Activated CD8-positive, alpha-beta memory T cell treated with anti-CD3 and anti-CD28 coated beads, Interleukin-2, amount 50 U/mL, for 4 hours (primary cell): ENCODE measurements around the gene TVP23A.
"Not testable (repeated sequence)": the region's sequence is repeated elsewhere in the genome, so short reads cannot be mapped to it uniquely, and the experiment has no call there.

Experiments
- DNase-seq: peaks from one replicate; pipeline ENCODE4 v3.0.0-alpha.2; 2020

Gene TVP23A

DNA sequence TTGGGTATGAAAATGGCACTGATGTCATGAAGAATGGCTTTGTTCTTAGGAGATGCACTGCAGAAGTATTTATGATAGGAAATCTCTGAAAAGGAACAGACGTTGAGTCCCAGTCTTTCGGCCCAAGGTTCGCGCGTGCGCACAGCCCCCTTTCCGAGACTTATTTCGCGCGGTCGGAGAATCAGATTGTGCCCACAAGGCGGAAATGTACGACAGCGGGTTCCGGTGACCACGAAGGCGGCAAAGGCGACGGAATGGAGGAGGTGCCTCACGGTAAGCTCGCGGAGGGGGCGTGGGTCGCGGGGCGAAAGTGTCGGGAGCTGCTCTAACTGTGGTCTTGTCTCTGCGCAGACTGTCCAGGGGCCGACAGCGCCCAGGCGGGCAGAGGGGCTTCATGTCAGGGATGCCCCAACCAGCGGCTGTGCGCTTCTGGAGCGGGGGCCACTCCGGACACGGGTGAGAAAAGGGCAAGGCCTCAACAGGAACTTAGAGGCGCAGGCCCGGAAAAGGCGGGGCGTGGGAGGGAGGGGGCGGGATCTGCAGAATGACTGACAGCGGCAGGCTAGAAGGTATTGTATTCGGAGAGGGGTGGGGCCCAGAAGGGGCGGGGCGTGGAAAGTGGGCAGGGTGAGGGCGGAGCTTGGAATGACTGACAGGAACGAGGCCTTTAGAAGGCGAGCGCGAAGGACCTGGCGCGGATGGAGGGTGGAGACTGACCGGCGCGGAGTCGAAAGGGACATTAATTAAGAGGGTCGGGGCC is 74.8 kb downstream of the TVP23A start, which contains the start of gene NUBP1:
NUBP1 (plus strand) TSS at position 233 of the 760 bp plus-strand sequence; CDS start at position 255, 22 bp downstream.
- peak; percentile 100 for DNase-seq

DNA sequence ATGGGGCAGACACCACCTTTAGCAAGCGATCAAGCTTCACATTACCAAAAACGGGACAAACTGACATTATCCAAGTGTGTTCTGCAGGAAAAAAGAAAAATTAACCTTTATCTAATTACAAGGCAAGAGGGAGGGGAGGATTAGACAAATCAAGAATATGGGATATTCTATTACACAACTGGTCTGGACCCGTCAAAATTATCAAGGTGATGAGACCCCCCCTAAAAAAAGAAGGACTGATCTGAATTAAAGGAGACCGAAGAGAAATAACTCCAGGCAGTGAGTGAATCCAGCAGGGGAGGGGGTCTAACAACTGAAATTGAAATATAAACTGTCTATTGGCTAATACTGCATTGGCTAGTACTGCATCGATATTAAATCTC is 75.4 kb downstream of the TVP23A start:
- DNase-seq: no peak

DNA sequence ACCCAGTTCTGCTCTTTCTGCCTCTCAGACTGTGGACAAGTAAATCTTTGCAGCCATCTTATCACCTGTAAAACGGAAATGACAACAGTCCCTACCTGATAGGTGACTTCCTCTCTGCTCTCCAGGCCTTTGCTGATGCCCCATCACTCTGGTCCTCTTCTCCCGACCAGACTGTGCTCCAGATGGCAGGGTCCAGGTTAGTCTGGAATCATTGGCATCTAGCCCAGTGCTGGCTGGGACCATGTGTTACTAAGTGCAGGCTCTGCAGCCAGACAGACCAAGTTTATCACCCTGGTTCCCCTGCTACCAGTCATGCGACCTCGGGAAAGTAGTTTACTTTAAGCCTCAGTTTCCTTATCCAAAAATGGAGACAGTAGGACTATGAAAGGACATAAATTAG is 76.8 kb downstream of the TVP23A start:
- DNase-seq: no peak

DNA sequence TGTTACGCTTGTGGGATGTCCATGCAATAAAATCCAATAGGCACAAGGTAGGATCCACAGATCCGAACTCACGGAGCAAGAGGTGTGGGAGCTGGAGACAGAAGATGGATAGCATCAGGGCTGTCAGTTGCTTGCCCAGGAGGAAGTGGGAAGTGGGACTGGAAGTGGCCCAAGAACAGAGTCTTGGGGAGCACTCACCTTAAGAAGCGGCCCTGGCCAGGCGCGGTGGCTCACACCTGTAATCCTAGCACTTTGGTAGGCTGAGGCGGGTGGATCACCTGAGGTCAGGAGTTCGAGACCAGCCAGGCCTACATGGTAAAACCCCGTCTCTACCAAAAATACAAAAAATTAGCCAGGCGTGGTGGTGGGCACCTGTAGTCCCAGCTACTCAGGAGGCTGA is 77.3 kb downstream of the TVP23A start:
- DNase-seq: not testable (repeated sequence)

DNA sequence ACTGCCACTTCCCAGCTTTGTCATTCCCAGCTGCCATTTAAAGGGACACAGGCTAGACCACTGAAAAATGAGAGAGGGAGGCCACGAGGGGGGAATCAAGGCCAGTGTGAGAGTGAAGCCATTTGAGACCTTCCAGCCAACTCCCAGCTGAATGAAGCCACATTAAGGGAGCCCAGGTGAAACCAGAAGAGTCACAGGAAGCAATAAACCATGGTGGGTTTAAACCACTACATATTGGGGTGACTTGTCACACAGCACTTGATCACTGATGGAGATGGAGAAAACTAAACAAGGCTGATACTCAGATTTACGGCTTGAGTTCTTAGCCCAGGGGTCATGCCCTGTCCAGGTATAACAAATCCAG is 77.8 kb downstream of the TVP23A start:
- no peak for DNase-seq

DNA sequence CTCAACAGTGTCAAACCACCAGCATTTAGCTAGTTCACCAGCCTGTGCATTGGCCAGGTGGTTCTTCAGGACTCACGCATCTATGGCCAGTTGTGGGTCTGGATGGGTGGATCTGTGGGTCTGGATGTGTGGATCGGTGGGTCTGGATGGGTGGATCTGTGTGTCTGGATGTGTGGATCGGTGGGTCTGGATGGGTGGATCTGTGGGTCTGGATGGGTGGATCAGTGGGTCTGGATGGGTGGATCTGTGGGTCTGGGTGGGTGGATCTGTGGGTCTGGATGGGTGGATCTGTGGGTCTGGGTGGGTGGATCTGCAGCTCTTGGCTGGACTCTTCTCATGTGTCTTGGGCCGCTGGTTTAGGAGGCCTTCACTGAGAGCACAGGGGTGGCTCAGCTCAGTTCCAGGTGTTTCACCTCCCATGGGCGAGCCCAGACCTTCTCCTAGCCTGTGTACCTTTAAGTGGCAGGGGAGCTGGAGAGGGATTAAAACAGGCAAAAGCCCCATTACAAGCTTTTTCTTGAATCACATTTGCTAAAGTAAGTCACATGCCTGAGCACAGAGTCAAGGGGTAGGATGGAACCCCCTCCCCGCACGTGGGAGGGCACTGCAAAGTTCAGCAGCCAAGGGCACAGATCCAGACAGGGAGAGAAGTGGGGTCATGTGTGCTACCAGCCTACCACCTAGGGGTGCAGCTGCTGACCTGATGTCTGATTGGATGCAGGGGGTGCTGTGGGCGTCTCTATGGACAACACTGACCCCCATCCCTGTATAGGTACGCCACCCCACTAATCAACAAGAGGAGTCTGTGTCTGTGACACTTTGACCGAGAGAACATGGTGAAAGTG is 78.4 kb downstream of the TVP23A start:
- no peak for DNase-seq

DNA sequence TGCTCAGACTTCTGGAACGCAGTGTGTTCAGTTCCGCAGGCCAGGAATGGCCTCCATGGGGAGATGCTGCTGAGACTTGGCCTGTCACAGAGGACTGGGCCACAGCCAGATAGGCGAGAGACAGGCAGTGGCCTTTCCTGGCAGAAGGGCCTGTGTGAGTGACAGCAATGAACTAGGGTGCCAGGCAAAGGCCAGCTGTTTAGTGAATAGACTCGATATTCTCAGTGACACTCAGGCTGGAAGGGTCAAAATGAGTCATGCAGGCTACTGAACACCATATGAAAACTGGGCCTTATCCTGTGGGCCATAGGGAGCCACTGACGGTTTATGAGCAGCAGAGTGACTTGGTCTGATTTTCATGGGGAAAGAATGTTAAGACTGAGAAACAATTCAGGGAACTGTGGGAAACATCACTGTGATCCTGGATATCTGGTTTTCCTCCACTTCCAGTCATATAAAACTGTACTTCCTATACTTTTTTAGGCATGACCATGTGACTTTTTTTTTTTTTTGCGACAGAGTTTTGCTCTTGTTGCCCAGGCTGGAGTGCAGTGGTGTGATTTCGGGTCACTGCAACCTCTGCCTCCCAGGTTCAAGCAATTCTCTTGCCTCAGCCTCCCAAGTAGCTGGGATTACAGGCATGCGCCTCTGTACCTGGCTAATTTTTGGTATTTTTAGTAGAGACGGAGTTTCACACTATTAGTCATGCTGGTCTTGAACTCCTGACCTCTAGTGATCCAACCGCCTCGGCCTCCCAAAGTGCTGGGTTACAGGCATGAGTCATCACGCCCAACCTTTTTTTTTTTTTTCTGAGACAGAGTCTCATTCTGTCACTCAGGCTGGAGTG is 80.1 kb downstream of the TVP23A start:
- no peak for DNase-seq

DNA sequence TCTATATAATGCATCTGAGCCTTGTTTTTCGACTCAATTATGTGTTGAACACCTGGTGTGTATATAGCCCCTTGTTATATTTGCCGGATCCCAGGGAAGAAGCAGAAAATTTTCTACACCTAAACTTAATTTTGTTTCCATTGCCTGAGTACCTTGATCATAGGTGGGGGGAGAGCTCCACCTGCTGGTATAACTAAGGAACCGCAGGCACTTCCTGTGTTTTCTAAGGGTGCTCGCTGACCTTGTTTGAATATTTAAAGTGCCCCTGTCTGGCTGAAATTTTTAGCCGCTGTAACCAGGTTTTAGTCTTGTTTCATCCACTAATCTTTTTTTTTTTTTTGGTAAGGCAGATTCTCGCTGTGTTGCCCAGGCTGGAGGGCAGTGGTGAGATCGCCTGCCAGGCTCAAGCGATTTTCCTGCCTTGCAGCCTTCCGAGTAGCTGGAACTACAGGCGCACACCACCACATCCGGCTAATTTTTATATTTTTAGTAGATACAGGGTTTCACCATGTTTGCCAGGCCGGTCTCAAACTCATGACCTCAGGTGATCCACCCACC is 81.4 kb downstream of the TVP23A start:
- peak; percentile 64 for DNase-seq

DNA sequence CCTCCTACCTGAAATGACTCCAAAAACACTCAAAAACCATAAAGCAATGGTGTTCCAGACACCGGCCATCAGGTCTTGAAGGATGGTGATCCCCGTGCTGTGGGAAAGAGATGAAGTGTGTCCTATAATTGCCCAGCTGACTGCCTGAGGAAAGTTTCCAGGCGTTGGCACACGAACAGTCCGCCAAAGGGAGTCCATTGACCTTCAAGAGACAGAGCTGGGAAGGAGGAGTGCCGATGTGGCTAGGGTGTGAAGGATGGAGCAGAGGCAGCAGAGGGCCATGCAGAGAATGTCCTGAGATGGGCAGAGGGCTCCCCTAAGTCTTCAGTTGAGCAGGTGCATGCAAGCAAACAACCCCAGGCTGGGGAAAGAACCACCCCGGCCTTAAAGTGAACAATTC is 86.8 kb downstream of the TVP23A start:
- DNase-seq: no peak

DNA sequence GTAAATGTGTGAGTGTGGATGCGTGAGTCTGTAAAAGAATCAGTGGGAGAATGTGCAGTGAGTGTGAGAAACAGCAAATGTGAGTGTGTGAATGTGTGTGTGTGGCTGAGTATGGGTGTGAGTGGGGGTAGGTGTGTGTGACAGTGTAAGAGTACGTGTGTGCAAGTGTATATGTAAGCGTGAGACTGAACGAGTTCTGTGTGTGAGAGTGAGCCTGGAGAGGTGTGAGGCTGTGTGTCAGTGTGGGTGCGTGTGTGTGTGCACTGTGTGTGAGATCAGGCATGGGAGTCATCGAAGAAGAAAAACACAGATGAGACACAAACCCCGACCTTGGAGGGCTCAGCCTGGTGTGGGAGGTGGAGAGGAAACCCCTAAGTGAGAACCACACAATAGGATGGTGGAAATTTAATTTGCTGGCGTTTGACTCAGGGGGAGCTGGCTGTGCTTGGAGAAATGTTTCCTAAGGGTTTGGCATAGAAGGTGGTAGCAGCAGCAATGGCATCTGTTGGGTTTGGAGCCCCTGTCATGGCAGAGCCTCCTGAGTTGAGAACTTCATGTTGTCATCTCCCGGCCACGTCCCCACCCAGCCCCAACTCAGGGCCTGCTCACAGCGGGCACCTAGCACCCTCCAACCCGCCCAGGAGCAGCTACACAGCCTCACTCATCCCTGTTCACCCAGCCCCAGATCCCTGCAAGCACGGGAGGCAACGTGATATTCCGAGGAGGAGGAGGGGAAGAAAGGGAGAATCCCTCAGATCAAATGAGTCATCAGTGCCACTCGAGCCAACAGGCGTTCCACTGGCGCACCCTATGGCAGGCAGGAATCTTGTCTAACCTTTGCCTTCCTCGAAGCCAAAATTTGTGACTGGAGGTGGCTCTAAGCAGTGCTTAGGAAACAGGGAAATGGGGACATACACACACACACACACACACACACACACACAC is 89.2 kb downstream of the TVP23A start:
- no peak for DNase-seq

DNA sequence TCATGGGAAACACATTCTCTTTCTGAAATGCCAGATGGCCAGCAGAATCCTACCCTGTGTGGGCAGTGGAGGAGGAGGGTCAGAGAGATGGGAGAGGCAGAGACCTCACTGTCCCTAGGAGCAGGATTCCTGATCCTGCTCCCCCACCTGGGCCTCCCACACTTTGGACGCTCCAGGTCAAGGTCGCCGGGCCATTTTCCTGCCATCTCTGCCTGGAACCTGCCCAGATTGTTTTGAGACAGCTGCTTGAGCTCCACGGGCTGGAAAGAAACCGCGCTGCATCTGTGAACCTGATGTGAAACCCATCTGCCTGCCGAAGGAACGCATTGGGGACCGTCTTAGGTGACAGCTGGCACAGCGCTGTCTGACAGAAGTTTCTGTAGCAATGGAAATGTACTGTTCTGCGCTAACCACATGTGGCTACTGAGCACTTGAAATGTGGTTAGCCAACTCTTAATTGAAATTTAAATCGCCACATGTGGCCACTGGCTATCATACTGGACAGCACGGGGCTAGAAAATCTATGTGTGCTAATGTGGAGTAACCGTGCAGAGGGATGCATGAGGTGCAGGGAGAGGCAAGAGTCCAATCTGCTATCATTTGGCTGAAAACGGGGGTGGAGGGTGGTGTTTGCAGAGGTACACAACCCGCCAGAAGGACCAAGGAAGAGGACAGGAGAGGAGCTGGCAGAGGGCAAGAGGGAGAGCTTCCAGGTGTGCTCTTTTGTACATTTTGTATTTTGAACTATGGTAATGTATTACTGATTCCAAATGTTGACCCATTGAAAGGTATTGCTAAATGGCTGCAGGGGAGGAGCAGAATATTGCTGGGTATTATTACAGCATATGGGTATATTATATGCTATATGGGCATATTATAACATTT is 90.3 kb downstream of the TVP23A start:
- DNase-seq: no peak
